Stomach (tissue), 4 donors: Measurements from ENCODE around the gene KCNJ15.

Source experiments
- EP300 ChIP-seq: sonication (generic); formaldehyde crosslinking; IDR thresholded peaks from one replicate; pipeline ENCODE4 v1.6.1; 2017; ENCODE audit warnings: antibody characterized with exemption
- POLR2A ChIP-seq, 4 donors: fragments of 450-650 bp; IDR thresholded peaks; one replicate each; pipeline ENCODE4 v1.6.1; 2016; ENCODE audit warnings: antibody characterized with exemption in 4 of 4, control low read depth in 2 of 4, mild to moderate bottlenecking in 1 of 4, moderate library complexity in 1 of 4
- POLR2AphosphoS5 ChIP-seq, 3 donors: sonication (generic); formaldehyde crosslinking; IDR thresholded peaks; one replicate each; pipeline ENCODE4 v1.6.1; 2016; ENCODE audit warnings: antibody characterized with exemption in 3 of 3
- TF ChIP-seq, protein P1 (sequence below), 7 experiments: fragments of 450-650 bp in 4 of 7; fragments of 200-600 bp in 3 of 7; sonication (generic) in 3 of 7; IDR thresholded peaks; one replicate each; pipeline ENCODE4 v1.5.1; 2016 to 2019; ENCODE audit warnings: antibody characterized with exemption in 7 of 7, control low read depth in 2 of 7, mild to moderate bottlenecking in 1 of 7

DNA sequence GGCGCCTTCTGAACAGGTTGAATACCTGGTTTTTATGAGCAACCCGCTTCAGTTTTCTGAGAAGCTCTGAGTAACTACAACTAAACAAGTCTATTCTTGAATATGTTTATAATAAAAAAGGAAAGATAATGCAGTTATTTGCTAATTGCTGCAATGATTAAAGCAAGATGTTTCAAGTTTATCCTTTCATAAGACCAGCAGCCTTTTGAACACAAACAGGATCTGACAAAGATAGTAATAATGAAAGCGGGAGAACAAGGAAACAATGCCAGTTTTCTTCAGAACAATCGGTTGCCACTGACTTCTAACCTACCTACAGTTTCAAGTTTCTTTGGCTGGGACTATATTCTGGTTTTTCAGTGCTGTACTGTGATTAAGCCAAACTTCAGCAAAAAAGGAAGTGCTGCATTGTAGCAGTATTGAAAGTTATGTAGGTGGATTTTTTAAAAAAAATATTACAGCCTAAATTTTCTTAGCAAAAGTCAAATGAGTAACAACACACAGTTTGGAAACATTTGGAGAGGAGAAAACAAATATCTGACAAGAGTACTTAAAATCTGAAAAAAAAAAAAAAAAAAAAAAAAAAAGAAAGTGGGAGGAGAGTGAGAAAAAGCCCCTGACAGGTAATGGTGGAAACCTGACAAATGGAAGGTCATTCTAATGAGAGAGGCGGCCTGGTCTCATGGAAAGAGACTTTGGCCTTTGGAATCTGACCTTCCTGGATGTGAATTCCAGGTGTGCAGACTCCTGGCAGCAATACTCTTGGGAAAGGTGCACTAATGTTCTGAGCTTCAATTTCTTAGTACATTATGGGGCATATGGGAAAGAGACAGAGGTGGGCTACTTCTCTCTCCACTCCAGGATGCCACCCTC lies 11.4 kb downstream of the KCNJ15 start:
- TF ChIP-seq, protein P1, sequence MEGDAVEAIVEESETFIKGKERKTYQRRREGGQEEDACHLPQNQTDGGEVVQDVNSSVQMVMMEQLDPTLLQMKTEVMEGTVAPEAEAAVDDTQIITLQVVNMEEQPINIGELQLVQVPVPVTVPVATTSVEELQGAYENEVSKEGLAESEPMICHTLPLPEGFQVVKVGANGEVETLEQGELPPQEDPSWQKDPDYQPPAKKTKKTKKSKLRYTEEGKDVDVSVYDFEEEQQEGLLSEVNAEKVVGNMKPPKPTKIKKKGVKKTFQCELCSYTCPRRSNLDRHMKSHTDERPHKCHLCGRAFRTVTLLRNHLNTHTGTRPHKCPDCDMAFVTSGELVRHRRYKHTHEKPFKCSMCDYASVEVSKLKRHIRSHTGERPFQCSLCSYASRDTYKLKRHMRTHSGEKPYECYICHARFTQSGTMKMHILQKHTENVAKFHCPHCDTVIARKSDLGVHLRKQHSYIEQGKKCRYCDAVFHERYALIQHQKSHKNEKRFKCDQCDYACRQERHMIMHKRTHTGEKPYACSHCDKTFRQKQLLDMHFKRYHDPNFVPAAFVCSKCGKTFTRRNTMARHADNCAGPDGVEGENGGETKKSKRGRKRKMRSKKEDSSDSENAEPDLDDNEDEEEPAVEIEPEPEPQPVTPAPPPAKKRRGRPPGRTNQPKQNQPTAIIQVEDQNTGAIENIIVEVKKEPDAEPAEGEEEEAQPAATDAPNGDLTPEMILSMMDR (IDR thresholded peaks at IDR 0.05): no peak
- no peak for TF ChIP-seq POLR2A (IDR thresholded peaks at IDR 0.05)
- no peak for TF ChIP-seq EP300
- no peak for TF ChIP-seq POLR2AphosphoS5 (IDR thresholded peaks at IDR 0.05)
